GM23338 (cell line): ENCODE results near the gene SH3TC2. TPM values are rescaled to one million over a fixed set of nuclear protein-coding genes. Genes with fewer than 3 reads are reported as not detected.

Experiments used
- ATAC-seq: fragments of 200-7000 bp; cut with Tn5 transposase; 3 replicates; pipeline ENCODE4 v1.9.1; 2020
- DNase-seq: peaks from one replicate; pipeline ENCODE4 v3.0.0-alpha.2; 2015; ENCODE audit warnings: low spot score
- H2AFZ ChIP-seq: fragments of 200-600 bp; sonication (generic); 2 replicates; pipeline ENCODE4 v1.8.0; 2016; ENCODE audit warnings: antibody characterized with exemption, mild to moderate bottlenecking, moderate library complexity
- H3F3A ChIP-seq: fragments of 200-600 bp; sonication (generic); replicated peaks from 2 replicates; pipeline ENCODE4 v1.8.0; 2017; ENCODE audit warnings: antibody characterized with exemption, mixed run types, low read depth
- H3K27ac ChIP-seq: fragments of 200-600 bp; sonication (generic); 2 replicates; pipeline ENCODE4 v1.6.1; 2016; ENCODE audit warnings: low read depth
- H3K27me3 ChIP-seq: fragments of 200-600 bp; sonication (generic); 2 replicates; pipeline ENCODE4 v1.8.0; 2016; ENCODE audit warnings: mild to moderate bottlenecking, mixed run types, moderate library complexity; ENCODE audit not compliant: insufficient read depth
- H3K36me3 ChIP-seq: fragments of 200-600 bp; sonication (generic); 2 replicates; pipeline ENCODE4 v1.8.0; 2016; ENCODE audit warnings: mild to moderate bottlenecking; ENCODE audit not compliant: insufficient read depth
- H3K4me1 ChIP-seq: fragments of 200-600 bp; sonication (generic); 2 replicates; pipeline ENCODE4 v1.8.0; 2016; ENCODE audit warnings: mild to moderate bottlenecking, moderate library complexity; ENCODE audit not compliant: insufficient read depth
- H3K4me2 ChIP-seq: fragments of 200-600 bp; sonication (generic); 2 replicates; pipeline ENCODE4 v1.7.1; 2017; ENCODE audit warnings: mixed run types
- H3K4me3 ChIP-seq: fragments of 200-600 bp; sonication (generic); 2 replicates; pipeline ENCODE4 v1.6.1; 2016; ENCODE audit warnings: mixed run types
- H3K79me2 ChIP-seq: fragments of 200-600 bp; sonication (generic); replicated peaks from 2 replicates; pipeline ENCODE4 v1.8.0; 2017; ENCODE audit warnings: mild to moderate bottlenecking; ENCODE audit not compliant: insufficient read depth
- H3K9me2 ChIP-seq: fragments of 200-600 bp; sonication (generic); 2 replicates; pipeline ENCODE4 v1.8.0; 2017; ENCODE audit not compliant: insufficient read depth
- H4K20me1 ChIP-seq: fragments of 200-600 bp; sonication (generic); replicated peaks from 2 replicates; pipeline ENCODE4 v1.8.0; 2017; ENCODE audit warnings: mild to moderate bottlenecking; ENCODE audit not compliant: insufficient read depth
- H3K27ac Mint-ChIP-seq: 2 replicates; pipeline ENCODE4 v1.8.0; 2020; ENCODE audit warnings: inconsistent platforms, mild to moderate bottlenecking, moderate library complexity, mixed read lengths
- H3K27me3 Mint-ChIP-seq: 3 replicates; pipeline ENCODE4 v1.8.0; 2022; ENCODE audit warnings: low read depth, mild to moderate bottlenecking, moderate library complexity, mixed read lengths, inconsistent platforms; ENCODE audit not compliant: insufficient read depth, poor library complexity
- H3K36me3 Mint-ChIP-seq: 3 replicates; pipeline ENCODE4 v1.8.0; 2021; ENCODE audit warnings: low read depth, mild to moderate bottlenecking, inconsistent platforms, moderate library complexity, mixed read lengths
- H3K4me1 Mint-ChIP-seq: 3 replicates; pipeline ENCODE4 v1.8.0; 2020; ENCODE audit warnings: mild to moderate bottlenecking, inconsistent platforms, mixed read lengths
- H3K4me3 Mint-ChIP-seq: 3 replicates; pipeline ENCODE4 v1.8.0; 2021; ENCODE audit warnings: moderate library complexity, mild to moderate bottlenecking, inconsistent platforms, mixed read lengths
- H3K9me3 Mint-ChIP-seq: 3 replicates; pipeline ENCODE4 v1.8.0; 2020; ENCODE audit warnings: moderate library complexity, mild to moderate bottlenecking, inconsistent platforms, mixed read lengths
- ZNF462 ChIP-seq: fragments of 250-450 bp; sonication (Bioruptor Pico); IDR thresholded peaks from 2 replicates; pipeline ENCODE4 v1.5.0; 2020; ENCODE audit warnings: mild to moderate bottlenecking, moderate library complexity
- polyA plus RNA-seq: library from polyadenylated mRNA; unstranded; fragments of >200 nt; fragmentation: Nextera tagmentation; extraction: Ambion mirVana; gene quantifications from 2 replicates; pipeline ENCODE4 v1.2.1, GENCODE V29; 2016
- total RNA-seq: library from RNA; depleted of rRNA; stranded (reverse); fragments of >200 nt; shearing (Covaris generic); gene quantifications from 2 replicates; pipeline ENCODE4 v1.2.3, GENCODE V29; 2014

The SH3TC2 gene
- total and polyA plus RNA-seq, 2 experiments from 2014 or later: 0.10 to 0.17 TPM

DNA sequence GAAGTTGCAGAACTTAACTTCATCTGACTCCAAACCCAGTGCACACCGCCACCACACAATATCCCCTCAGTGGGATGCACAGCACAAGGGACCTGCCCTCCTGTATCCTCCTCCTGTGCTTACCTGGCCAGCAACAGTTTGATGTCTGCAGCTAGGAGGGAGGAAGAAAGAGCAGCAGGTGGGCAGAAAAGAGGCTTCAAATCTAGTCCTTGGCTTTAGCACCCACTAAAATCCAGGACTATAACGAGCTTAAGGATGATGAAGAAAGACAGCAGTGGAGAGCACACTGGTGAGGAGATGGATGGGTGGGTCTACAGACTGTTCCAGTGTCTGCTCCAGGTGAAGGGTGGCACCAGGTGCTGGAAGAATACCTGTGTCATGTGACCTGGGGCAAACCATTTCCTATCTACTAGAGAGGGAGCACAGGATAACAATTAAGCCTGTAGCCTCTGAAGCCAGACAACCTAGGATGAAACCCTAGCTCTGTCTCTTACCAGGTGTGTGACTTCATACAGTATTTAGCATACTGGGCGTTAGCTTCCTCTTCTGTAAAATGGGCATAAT, 100.0 kb downstream of the SH3TC2 start (continued):
- no peak for TF ChIP-seq ZNF462

DNA sequence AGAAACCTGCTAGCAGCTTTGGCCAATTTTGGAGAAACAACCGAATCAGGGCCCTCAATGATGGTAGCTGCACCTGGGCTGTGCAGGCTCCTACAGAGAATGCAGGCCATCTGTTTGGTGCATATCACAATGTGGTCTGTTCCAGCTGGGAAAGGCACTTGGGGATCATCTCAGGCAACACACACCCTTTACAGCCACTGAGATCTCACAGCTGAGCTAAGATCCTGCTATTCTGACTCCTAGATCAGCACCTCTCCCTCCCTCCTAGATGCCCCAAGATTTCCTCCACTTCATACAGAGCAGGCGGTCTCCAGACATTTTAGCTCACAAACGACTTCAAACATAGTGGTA, 100.7 kb downstream of the SH3TC2 start:
- Histone ChIP-seq H3K79me2 (no peaks in the 10 kb centered on the region), H3F3A (no peaks in the 10 kb centered on the region), H3K27me3 (no peaks in the 10 kb centered on the region), H4K20me1 (no peaks in the 10 kb centered on the region), H3K4me2 (no peak overlapping the region), H3K36me3 (no peaks in the 10 kb centered on the region), H3K4me3 (no peak overlapping the region), H3K9me2 (no peaks in the 10 kb centered on the region), H3K27ac (no peak overlapping the region), H2AFZ (no peak overlapping the region), H3K4me1 (peaks cover 3% of the 10 kb centered on the region; the same call in 1 of the 2 replicates)
- H3K27me3 Mint-ChIP-seq: peaks cover 3% of the 10 kb centered on the region
- ATAC-seq (no peak), DNase-seq (no peak)
- H3K4me1 Mint-ChIP-seq: peaks cover 1% of the 10 kb centered on the region
- no peaks in the 10 kb centered on the region for H3K9me3 Mint-ChIP-seq
- TF ChIP-seq ZNF462: no peak
- H3K27ac Mint-ChIP-seq: no peak overlapping the region
- H3K4me3 Mint-ChIP-seq: no peak overlapping the region
- no peaks in the 10 kb centered on the region for H3K36me3 Mint-ChIP-seq
